K562 (cell line): ENCODE data around the gene DBNDD1. TPM values are rescaled to one million over a fixed set of nuclear protein-coding genes. Genes with fewer than 3 reads are reported as not detected.

Experiments used
- ASH1L ChIP-seq: fragments of 450-650 bp; IDR thresholded peaks from 2 replicates; pipeline ENCODE4 v1.6.1; 2018; ENCODE audit warnings: borderline replicate concordance, mild to moderate bottlenecking, low read depth; ENCODE audit not compliant: partially characterized antibody
- BRD4 ChIP-seq: fragments of 200-600 bp; sonication (generic); IDR thresholded peaks from 2 replicates; pipeline ENCODE4 v1.6.1; 2017; ENCODE audit warnings: inconsistent platforms
- EZH2 ChIP-seq: IDR thresholded peaks from 2 replicates; pipeline ENCODE4 v1.6.1; 2012; ENCODE audit warnings: low read depth, mild to moderate bottlenecking, inconsistent platforms, low read length, borderline replicate concordance
- FOXJ3 ChIP-seq: sonication (generic); formaldehyde crosslinking; IDR thresholded peaks from 2 replicates; pipeline ENCODE4 v1.4.0; 2020; ENCODE audit warnings: mild to moderate bottlenecking, missing genetic modification reagents
- JUND ChIP-seq, 2 experiments: IDR thresholded peaks; 2 replicates in 1 of 2; 3 replicates in 1 of 2; pipeline ENCODE4 v1.6.1; 2011; ENCODE audit warnings: borderline replicate concordance in 2 of 2, low read depth in 2 of 2, low read length in 2 of 2, improper control_type of control experiment in 1 of 2, missing biosample characterization in 1 of 2, missing genetic modification characterization in 1 of 2, missing genetic modification reagents in 1 of 2
- MECOM ChIP-seq: fragments of 250-450 bp; sonication (Bioruptor Pico); IDR thresholded peaks from 2 replicates; pipeline ENCODE4 v1.8.0; 2022; ENCODE audit warnings: inconsistent platforms
- POLR3G ChIP-seq: IDR thresholded peaks from 2 replicates; pipeline ENCODE4 v1.6.1; 2011; ENCODE audit not compliant: insufficient read length, insufficient replicate concordance; ENCODE audit errors: extremely low read depth
- TAF1 ChIP-seq: IDR thresholded peaks from 2 replicates; pipeline ENCODE4 v1.6.1; 2011; ENCODE audit warnings: mild to moderate bottlenecking, low read length, moderate library complexity; ENCODE audit not compliant: insufficient read depth, control insufficient read depth, severe bottlenecking; ENCODE audit errors: extremely low read depth
- TBL1XR1 ChIP-seq, 2 experiments: IDR thresholded peaks; 2 replicates each; pipeline ENCODE4 v1.6.1; 2012; ENCODE audit warnings: improper control_type of control experiment in 2 of 2, low read length in 2 of 2, mild to moderate bottlenecking in 1 of 2
- ZBTB7A ChIP-seq: IDR thresholded peaks from 2 replicates; pipeline ENCODE4 v1.6.1; 2011; ENCODE audit warnings: low read depth, mild to moderate bottlenecking, low read length, moderate library complexity, borderline replicate concordance; ENCODE audit not compliant: control insufficient read depth
- ZKSCAN8 ChIP-seq: fragments of 200-800 bp; sonication (Bioruptor generic); IDR thresholded peaks from 2 replicates; pipeline ENCODE4 v1.6.1; 2016; ENCODE audit warnings: missing genetic modification characterization, missing compliant biosample characterization
- ZNF699 ChIP-seq: fragments of 250-450 bp; sonication (Bioruptor Pico); IDR thresholded peaks from 2 replicates; pipeline ENCODE4 v1.8.0; 2021; ENCODE audit warnings: mild to moderate bottlenecking, moderate library complexity; ENCODE audit not compliant: insufficient replicate concordance
- polyA plus RNA-seq, 8 experiments: library from polyadenylated mRNA; depleted of rRNA in 4 of 8; stranded (reverse) in 5 of 8; unstranded in 3 of 8; fragments of >200 nt; fragmentation: Nextera tagmentation in 2 of 8; fragmentation: Illumina TruSeq in 1 of 8; extraction: Ambion mirVana in 2 of 8; extraction: Trizol in 1 of 8; gene quantifications; 2 replicates each; pipeline versions ENCODE4 v1.2.1 to v1.2.3, GENCODE V29; 2011 to 2014; ENCODE audit warnings: inconsistent platforms in 1 of 8, missing spikeins in 1 of 8
- total RNA-seq, 7 experiments: library from RNA; depleted of rRNA in 6 of 7; stranded (reverse); fragments of >200 nt in 6 of 7; fragmentation: Illumina TruSeq in 2 of 7; extraction: Trizol in 2 of 7; gene quantifications; 2 replicates each; pipeline versions ENCODE4 v1.2.1 to v1.2.3, GENCODE V29; 2011 to 2021; ENCODE audit warnings: low replicate concordance in 1 of 7
- TF ChIP-seq, protein P1 (sequence below): fragments of 200-400 bp; formaldehyde crosslinking; IDR thresholded peaks from 2 replicates; pipeline ENCODE4 v1.6.1; 2017; ENCODE audit warnings: mild to moderate bottlenecking, low read depth, low read length, moderate library complexity

The DBNDD1 gene
- total and polyA plus RNA-seq, 9 of the 15 experiments (the other 6 are each of a cell fraction or from before 2014, with no cell fraction given) = 0.55 to 13.0 (median 5.8) TPM

DNA sequence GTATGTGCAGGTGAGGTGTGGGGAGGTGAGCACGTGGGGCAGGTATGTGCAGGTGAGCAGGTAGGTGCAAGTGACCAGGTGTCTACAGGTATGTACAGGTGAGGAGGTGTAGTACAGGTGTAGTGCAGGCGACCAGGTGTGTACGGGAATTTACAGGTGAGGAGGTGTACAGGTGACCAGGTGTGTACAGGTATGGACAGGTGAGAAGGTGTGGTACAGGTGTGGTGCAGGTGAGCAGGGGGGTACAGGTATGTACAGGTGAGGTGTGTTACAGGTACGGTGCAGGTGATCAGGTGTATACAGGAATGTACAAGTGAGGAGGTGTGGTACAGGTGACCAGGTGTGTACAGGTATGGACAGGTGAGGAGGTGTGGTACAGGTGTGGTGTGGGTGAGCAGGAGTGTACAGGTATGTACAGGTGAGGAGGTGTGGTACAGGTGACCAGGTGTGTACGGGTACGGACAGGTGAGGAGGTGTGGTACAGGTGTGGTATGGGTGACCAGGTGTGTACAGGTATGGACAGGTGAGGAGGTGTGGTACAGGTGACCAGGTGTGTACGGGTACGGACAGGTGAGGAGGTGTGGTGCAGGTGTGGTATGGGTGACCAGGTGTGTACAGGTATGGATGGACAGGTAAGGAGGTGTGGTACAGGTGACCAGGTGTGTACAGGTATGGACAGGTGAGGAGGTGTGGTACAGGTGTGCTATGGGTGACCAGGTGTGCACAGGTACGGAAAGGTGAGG, 12.8 kb upstream of the DBNDD1 start (continued):
- TF ChIP-seq TAF1 (no peak), ZKSCAN8 (CRISPR knock-in tag) (no peak), TBL1XR1 (IDR thresholded peaks at IDR 0.05; ENCODE audit: low read length in 2 of 2) (no peak), ZBTB7A (no peak), POLR3G (no peak), MECOM (CRISPR knock-in tag) (no peak), EZH2 (no peak), ZNF699 (CRISPR knock-in tag) (no peak), JUND (IDR thresholded peaks at IDR 0.05; ENCODE audit: borderline replicate concordance, low read depth, low read length) (no peak), JUND (tag; IDR thresholded peaks at IDR 0.05; ENCODE audit: borderline replicate concordance, low read depth, low read length) (no peak), BRD4 (no peak), ASH1L (no peak), FOXJ3 (CRISPR knock-in tag) (peak; percentile 45; the same call in 1 of the 2 replicates)
- TF ChIP-seq, protein P1, sequence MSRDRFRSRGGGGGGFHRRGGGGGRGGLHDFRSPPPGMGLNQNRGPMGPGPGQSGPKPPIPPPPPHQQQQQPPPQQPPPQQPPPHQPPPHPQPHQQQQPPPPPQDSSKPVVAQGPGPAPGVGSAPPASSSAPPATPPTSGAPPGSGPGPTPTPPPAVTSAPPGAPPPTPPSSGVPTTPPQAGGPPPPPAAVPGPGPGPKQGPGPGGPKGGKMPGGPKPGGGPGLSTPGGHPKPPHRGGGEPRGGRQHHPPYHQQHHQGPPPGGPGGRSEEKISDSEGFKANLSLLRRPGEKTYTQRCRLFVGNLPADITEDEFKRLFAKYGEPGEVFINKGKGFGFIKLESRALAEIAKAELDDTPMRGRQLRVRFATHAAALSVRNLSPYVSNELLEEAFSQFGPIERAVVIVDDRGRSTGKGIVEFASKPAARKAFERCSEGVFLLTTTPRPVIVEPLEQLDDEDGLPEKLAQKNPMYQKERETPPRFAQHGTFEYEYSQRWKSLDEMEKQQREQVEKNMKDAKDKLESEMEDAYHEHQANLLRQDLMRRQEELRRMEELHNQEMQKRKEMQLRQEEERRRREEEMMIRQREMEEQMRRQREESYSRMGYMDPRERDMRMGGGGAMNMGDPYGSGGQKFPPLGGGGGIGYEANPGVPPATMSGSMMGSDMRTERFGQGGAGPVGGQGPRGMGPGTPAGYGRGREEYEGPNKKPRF = no peak
